Skeletal muscle tissue (tissue), 4 donors: ENCODE results near the gene SH2D3C. TPM values are rescaled to one million over a fixed set of nuclear protein-coding genes. Genes with fewer than 3 reads are reported as not detected.

Experiments
- H3K27ac ChIP-seq: one replicate; pipeline ENCODE4 v1.7.0; 2013; ENCODE audit warnings: mild to moderate bottlenecking, low read depth, low read length, inconsistent platforms
- H3K27me3 ChIP-seq, 3 donors: one replicate each; pipeline ENCODE4 v1.7.0; 2013; ENCODE audit warnings: low read length in 3 of 3; ENCODE audit not compliant: control insufficient read depth in 3 of 3, insufficient read depth in 3 of 3
- H3K36me3 ChIP-seq, 3 donors: one replicate each; pipeline ENCODE4 v1.7.0; 2013; ENCODE audit warnings: low read length in 3 of 3; ENCODE audit not compliant: control insufficient read depth in 3 of 3, insufficient read depth in 3 of 3
- H3K4me1 ChIP-seq, 3 donors: one replicate each; pipeline ENCODE4 v1.7.0; 2013; ENCODE audit warnings: low read length in 3 of 3, mild to moderate bottlenecking in 3 of 3; ENCODE audit not compliant: control insufficient read depth in 3 of 3, insufficient read depth in 3 of 3
- H3K4me3 ChIP-seq, 3 donors: one replicate each; pipeline ENCODE4 v1.7.0; 2013; ENCODE audit warnings: low read length in 3 of 3
- H3K9ac ChIP-seq, 3 donors: one replicate each; pipeline ENCODE4 v1.7.0; 2013; ENCODE audit warnings: low read length in 3 of 3, mild to moderate bottlenecking in 3 of 3, moderate library complexity in 2 of 3, low read depth in 1 of 3
- H3K9me3 ChIP-seq, 3 donors: one replicate each; pipeline ENCODE4 v1.7.0; 2013; ENCODE audit warnings: low read length in 3 of 3; ENCODE audit not compliant: control insufficient read depth in 3 of 3
- total RNA-seq: library from RNA; depleted of rRNA; stranded (reverse); fragments of >200 nt; gene quantifications from one replicate; pipeline ENCODE4 v1.2.3, GENCODE V29; 2014
- donor health status: Osteomylitis.

SH2D3C gene
- total RNA-seq, 1 donor from 2014 or later = 15.1 TPM

DNA sequence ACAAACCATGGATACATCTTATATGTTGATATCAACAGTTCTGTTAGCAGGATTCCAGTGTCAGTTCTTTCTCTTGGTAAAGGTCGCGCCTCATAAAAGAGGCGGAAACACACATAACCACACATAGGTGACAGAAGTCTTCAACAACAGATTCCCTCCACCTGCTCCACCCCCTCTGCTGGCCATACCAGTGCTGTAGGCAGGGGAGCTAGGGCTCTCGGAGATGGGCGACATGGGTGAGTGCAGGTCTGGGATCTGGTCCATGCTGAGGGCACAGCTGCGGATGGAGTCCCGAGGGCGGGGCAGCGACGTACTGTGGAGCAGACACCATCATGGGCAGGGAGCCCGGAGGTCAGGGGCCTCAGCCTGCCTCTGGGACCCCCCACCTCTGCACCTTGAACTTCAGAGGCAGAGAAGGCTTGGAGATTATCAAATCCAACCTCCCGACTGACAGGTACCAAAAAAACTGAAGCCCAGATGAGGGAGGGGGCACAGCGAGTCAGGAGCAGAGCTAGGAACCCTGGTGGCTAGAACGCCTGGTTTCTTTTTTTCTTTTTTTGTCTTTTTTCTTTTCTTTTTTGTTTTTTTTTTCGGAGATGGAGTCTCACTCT is 31.4 kb downstream of the SH2D3C start:
- Histone ChIP-seq H3K4me3 (no peak overlapping the region), H3K9me3 (no peaks in the 10 kb centered on the region), H3K27me3 (no peaks in the 10 kb centered on the region), H3K27ac (no peak overlapping the region), H3K4me1 (no peaks in the 10 kb centered on the region), H3K9ac (no peak overlapping the region), H3K36me3 (peaks cover 10 to 17% (median 14%) of the 10 kb centered on the region in 3 donors)

DNA sequence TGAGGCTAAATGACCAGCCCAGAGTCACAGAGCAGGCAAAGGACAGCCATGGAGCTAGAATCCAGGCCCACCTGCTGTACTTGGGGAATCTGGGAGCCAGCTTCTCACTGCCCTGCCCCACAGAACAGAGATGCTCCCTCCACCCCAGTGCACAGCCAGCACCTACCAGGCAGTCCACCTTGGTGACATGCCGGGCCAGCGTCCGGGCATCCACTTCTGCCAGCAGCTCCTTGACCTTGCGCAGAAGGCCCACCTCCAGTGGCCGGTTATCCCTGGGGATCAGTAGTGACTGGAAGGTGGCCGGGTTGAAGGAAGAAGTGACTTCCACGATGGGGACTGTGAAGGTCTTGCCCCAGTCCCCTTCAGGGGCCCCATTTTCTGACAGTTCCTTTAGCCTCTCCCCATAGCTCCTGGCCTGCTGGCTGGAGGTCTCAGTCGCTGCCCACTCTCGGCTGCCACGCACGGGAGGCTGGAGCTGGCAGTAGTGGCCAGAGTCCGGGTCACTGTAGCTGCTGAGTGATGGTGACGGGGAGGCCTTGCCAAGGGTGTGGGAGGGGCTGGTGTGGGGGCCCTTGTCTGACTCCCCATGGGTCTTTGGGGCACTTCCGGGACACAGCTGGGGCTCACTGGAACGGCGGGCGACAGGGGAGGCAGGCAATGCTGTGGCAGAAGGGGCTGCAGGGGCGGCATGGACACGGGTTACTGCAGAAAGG is 33.9 kb downstream of the SH2D3C start:
- Histone ChIP-seq H3K36me3 (peaks cover 8 to 16% (median 11%) of the 10 kb centered on the region in 3 donors), H3K27me3 (no peaks in the 10 kb centered on the region), H3K27ac (no peak overlapping the region), H3K4me1 (peaks cover 11 to 15% (median 12%) of the 10 kb centered on the region in 3 donors), H3K4me3 (no peak overlapping the region), H3K9me3 (no peaks in the 10 kb centered on the region), H3K9ac (no peak overlapping the region)

DNA sequence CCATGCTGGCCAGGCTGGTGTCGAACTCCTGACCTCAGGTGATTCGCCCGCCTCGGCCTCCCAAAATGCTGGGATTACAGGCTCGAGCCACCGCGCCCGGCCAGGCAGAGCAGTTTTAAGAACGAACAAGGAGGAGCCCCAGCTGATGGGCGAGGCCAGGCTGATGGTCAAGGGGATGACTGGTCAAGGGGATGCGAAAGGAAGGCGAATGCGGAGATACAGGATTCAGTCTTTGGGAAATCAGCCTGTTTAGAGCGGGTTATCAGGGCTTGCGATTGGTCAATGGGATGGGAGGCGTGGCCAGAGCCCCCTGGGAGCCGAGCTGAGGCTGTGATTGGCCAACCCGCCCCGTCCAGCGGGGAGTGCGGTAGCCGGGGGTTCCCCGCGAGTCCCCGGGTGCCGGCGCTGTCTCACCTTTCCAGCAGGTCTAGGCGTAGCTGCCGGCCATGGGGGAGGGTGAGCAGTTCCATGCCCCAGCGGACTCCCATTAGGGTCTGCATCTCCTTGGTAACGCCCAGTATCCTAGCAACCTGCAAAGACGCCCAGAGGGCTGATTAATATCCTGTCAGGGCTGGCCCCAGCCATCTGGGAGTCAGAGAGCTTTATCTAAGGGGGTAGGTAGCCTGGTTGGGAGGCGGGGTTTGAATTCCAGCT is 35.9 kb downstream of the SH2D3C start:
- peaks cover 0 to 9% (median 6%) of the 10 kb centered on the region in 3 donors for H3K36me3 ChIP-seq
- H3K27me3 ChIP-seq = no peaks in the 10 kb centered on the region
- H3K9me3 ChIP-seq = no peaks in the 10 kb centered on the region
- peak overlapping the region in 2 of 3 donors; percentile 3 to 14 for H3K9ac ChIP-seq
- H3K4me3 ChIP-seq = no peak overlapping the region
- peaks cover 11 to 16% (median 12%) of the 10 kb centered on the region in 3 donors for H3K4me1 ChIP-seq
- H3K27ac ChIP-seq = no peak overlapping the region

DNA sequence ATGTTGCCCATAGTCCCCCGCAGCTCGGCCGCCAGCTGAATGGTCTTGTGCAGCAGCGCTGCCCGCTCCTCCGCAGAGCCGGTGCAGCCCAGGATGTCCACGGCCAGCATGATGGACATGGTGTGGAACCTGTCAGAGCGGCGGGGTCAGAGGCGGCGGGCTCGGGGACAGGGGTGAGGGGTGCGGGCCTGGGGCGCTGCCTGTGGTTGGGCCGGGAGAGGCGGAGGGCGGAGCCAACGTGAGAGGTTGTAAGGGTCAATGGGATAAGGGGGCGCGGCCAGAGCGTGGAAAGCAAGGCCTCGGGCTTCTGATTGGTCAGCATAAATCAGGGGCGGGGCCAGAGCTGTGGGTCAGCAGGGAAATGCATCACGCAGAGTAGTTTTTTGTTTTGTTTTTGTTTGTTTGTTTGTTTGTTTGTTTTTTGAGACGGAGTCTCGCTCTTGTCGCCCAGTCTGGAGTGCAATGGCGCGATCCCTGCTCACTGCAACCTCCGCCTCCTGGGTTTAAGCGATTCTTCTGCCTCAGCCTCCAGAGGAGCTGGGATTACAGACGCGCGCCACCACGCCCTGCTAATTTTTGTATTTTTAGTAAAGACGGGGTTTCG is 36.5 kb downstream of the SH2D3C start:
- H3K27ac ChIP-seq = peak overlapping the region; percentile 76

DNA sequence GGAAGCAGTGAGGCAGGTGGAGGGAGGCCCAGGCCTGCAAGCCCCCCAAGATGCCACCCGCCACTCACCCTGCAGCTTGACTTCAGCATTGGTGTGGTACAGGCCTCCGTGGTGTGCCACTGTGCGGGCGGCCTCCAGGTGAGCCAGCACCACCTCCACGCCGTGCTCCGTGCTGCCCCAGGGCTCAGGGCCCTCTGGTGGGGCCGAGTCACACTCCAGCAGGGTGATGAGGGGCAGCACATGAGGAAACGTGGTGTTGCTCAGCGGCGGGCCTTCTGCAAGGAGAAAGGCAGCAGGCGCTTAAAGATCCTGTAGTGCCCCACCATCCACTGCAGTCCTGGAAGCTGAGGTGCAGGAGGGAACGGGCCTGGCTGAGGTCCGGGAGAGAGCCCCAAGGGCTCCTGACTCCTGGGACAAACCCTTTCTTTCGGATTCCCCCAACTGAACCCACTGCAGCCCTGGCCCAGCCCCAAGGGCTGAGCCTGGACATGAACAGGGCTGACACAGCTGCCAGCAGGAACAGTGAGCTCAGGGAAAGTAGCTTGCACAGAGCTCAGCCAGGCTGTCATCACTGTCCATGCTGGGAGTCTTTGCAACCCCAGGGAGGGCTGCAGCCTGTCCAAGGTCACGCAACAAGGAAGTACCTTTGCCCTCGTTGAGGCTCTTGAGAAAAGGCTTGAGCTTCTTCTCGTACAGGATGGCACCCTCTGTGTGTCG is 38.7 kb downstream of the SH2D3C start:
- Histone ChIP-seq H3K4me1 (peaks cover 12 to 18% (median 16%) of the 10 kb centered on the region in 3 donors), H3K36me3 (peaks cover 0 to 5% (median 3%) of the 10 kb centered on the region in 3 donors), H3K27ac (peak overlapping the region; percentile 76), H3K27me3 (no peaks in the 10 kb centered on the region), H3K4me3 (no peak overlapping the region), H3K9ac (peak overlapping the region in 1 of 3 donors; percentile 62), H3K9me3 (no peaks in the 10 kb centered on the region)

More for the DNA sequence above, 36.5 kb downstream of the SH2D3C start:
- Histone ChIP-seq H3K4me1 (peaks cover 11 to 16% (median 12%) of the 10 kb centered on the region in 3 donors), H3K4me3 (peak overlapping the region in 1 of 3 donors; percentile 40), H3K36me3 (peaks cover 0 to 9% (median 6%) of the 10 kb centered on the region in 3 donors), H3K9ac (peak overlapping the region in 1 of 3 donors; percentile 23), H3K9me3 (no peaks in the 10 kb centered on the region), H3K27me3 (no peaks in the 10 kb centered on the region)

DNA sequence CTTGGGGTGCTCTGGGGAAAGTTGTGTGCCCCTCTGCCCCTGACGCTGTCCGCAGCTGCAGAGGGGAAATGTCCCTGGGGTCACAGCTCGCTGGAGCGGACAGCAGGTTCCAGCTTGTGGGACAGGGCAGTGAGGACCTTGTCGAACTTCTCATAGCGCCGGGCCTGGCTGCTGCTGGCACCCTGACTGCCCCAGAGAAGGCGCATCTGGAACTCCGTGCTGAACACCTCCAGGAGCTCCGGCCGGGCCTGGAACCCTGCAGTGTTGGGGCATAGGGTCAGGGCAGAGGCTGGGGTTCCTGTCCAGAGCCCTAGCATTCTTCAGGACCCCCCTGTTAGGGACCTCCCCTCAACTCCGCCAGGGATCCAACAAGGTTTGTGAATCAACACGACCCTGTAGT is 39.8 kb downstream of the SH2D3C start:
- Histone ChIP-seq H3K9ac (no peak overlapping the region), H3K27ac (no peak overlapping the region), H3K27me3 (no peaks in the 10 kb centered on the region), H3K4me1 (peaks cover 18 to 27% (median 25%) of the 10 kb centered on the region in 3 donors), H3K9me3 (no peaks in the 10 kb centered on the region), H3K36me3 (peaks cover 0 to 3% (median 2%) of the 10 kb centered on the region in 3 donors), H3K4me3 (no peak overlapping the region)

DNA sequence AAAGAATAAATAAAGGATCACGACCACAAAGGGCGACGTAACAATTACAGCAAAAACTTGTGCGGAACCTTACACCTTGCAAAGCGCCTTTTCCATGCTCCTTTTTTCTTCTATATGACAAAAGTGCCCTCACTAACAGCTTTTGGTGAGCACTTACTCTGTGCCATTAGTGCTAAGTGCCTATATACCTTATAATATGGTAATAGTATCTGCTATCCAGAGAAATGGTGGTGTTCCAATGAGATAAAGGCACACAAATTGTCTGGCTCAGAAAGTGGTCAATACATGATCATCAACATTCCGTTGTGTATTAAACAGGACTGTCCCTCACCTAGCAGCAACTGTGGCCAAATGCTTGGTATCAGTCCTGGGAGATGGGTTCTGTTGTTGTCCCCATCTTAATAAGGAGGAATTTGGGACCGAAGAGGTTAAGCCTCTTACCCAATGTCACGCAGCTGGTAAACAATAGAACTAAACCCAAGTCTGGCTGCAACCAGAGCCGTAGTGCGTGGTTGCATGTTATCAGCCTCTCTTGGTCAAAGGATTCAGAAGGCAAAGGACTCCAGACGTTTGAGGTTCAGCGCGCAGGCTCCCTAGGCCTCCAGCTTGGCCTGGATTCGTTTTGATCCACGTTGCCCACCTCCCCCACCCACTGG is 42.8 kb downstream of the SH2D3C start:
- Histone ChIP-seq H3K27ac (peak overlapping the region; percentile 91), H3K4me1 (peaks cover 14 to 22% (median 22%) of the 10 kb centered on the region in 3 donors), H3K9me3 (no peaks in the 10 kb centered on the region), H3K27me3 (no peaks in the 10 kb centered on the region), H3K9ac (no peak overlapping the region), H3K4me3 (no peak overlapping the region), H3K36me3 (peaks cover 6 to 26% (median 19%) of the 10 kb centered on the region in 3 donors)

DNA sequence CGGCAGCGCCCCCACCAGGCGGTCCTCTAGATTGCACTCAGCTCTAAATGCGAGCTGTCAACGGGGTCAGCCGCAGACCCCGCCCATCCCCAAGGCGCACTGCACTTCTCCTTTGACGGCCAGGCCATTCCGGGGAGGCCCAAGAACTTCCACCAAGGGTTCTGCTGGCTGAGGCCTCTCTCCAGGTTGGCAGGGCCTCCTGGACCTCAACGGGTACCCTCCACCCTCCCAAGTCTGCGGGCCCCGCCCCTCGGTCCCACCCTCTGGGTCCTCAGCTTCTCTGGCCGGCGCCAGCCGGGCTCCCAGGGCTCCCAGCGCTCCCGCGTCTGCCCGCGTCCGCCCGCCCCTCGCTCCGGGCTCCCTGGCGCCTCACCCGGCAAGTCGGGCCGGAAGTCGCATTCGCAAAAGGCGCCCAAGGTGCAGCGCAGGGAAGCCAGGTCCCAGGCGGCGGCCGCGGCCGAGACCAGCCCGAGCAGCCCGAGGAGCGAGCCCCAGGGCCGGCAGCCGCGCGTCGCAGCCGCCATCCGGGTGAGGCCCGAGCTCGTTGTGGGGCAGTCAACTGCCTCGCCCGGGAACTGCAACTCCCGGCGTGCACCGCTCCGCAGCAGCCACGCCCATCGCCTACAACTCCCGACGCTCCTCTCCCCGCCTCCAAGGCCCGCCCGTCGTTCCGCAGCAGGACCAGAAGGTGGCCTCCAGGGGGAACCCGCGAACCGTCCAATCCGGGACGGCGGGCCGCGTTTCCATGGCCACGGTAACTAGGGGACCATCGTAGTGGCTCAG is 43.5 kb downstream of the SH2D3C start, which contains the start of gene TOR2A:
TOR2A (minus strand) TSS at position 548 of the 783 bp plus-strand sequence; CDS start at position 524, 24 bp downstream.
- H3K9me3 ChIP-seq = no peaks in the 10 kb centered on the region
- peak within 1 kb of the TSS; percentile 91 for H3K27ac ChIP-seq
- no peaks in the 10 kb centered on the region for H3K27me3 ChIP-seq
- H3K4me1 ChIP-seq = peaks cover 9 to 17% (median 16%) of the 10 kb centered on the region in 3 donors
- H3K36me3 ChIP-seq = peaks cover 6 to 28% (median 21%) of the 10 kb centered on the region in 3 donors
- peak within 1 kb of the TSS; percentile 71 to 89 (median 89) for H3K9ac ChIP-seq
- peak within 1 kb of the TSS; percentile 77 to 91 (median 84) for H3K4me3 ChIP-seq
